NCI-H2227 (cell line): ENCODE data around the gene CFAP46.
"Not testable (repeated sequence)": the region's sequence is repeated elsewhere in the genome, so short reads cannot be mapped to it uniquely, and the experiment has no call there.

Experiments used
- DNase-seq: peaks from one replicate; lab custom pipeline; 2025; ENCODE audit not compliant: unreplicated experiment; lab: John Stamatoyannopoulos, UW

The CFAP46 gene

DNA sequence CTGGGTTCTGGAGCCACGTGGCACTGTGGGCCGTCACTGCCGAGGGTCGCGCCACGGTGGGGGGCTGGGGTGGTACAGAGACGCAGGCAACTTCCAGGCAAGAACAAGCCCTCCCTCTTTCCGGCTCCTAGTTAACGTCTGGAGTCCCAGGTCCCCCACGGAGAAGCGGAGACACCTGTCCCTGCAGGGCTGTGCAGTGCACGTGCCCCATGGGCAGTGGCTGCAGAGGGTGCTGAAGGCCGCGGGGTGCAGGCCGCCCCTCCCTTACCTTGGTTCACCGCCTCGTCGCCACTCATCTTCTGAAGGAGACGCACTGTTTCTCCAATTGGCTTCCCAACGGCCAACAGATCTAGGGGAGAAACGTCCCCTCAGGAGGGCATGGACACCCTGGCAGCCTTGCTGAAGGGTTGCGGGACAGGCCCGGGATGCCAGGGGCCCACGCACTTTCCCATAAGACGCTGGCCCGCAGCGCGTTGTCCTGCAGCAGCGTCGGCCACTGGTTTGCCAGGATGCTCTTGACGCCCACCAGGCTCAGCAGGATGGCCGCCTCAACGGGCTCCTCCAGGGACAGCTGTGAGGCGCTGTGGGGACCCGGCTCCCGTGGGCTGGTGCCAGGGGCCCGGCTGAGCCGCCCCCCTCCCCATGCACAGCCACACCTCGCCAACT, 132.1 kb downstream of the CFAP46 start:
- no peak for DNase-seq

DNA sequence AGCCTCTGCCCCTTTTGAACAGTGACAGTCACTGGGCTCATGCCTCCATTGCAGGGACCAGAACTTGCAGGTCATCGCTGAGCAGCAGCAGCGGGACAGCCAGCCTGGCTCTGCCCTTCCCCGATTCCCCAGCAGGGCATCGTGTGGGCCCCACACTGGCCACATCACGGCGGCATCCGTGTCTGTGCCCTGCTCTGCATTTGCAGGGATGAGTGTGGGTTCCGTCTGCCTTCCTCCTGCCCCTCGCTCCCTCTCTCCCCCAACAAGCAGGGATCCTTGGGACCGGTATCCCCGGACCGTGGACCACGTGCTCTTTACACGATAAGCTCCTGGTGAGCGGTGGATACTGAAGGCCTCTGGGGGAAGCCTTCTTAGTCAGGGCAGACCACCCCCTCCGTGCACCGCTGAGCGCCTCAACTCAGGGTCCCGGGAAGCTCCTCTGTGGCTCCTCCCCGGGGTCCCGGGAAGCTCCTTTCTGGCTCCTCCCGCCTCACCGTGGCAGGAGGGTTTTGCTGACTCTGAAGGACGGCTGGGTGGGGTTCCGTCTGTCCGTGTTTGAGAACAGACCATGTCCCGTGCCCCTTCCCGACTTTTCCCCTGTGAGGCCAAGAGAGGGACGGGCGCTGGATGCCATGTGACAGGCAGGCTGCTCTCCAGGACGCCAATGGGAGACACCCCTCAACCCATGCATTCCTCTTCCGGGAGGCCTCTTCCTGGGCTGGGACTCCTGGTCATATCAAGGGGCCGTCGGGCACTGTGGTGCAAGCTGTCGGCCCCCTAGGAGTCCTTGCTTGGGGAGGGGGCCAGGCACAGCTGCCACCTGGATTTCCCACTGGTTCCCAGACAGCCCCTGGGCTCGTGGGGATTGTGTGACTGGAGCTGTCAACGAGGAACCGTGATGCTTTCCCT, 132.9 kb downstream of the CFAP46 start:
- no peak for DNase-seq

DNA sequence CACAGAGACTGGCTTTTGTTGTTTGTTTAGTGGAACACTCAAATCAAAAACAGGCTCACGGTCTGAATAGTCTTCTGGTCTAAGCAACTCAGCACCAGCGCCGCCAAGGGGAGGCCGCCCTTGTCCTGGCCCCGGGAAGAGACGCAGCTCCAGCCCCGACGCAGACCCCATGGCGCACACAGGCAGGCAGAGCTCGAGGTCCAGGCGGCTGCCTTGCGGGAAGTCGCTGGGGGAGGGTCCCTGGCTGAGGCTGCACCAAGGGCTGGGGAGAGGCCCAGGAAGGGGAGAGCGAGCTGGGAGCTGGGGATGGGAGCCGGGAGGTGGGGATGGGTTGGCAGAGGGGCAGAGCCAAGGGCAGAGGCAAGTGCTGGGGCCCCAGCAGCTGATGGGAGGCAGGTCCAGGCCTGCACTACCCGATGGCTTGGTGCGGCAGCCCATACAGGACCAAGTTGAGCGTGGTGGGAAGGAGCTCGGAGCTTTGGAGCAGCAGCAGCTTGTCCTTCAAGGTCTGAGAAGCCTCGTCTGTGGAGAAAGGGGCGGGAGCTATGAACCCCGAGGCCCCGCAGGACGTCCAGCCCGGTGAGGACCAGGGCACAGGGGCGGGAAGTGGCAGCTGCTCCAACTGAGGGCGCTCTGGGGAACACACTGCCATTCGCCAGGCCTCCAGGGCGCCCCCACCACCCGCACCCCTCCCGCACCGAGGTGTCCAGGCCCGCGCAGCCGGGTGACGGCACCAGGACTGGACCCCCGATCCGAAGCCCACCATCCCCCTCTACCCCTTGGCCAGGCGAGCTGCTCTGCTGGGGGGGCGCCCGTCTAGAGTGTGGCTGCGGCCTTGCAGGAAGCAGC, 133.8 kb downstream of the CFAP46 start:
- DNase-seq, result no peak

DNA sequence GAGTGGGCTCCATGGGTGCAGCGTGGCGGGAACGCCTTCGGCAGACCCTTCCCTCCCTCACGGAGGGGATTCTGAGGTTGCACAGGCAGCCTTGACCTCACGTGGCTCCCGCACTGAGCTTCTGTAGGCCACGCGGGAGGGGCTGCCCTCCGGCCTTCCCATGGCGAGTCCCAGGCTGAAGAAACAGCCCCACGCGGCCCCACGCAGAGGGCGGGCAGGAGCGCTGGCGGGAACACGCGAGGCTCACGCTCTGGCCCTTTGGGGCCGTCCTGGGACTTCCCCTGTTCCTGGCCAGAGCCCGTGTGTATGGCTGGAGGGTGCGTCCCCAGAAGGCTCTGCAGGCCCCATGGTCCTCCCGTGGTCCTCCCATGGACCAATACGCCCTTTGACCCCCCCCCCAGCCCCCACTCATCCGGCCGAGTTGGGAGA, 134.7 kb downstream of the CFAP46 start:
- DNase-seq, result no peak

DNA sequence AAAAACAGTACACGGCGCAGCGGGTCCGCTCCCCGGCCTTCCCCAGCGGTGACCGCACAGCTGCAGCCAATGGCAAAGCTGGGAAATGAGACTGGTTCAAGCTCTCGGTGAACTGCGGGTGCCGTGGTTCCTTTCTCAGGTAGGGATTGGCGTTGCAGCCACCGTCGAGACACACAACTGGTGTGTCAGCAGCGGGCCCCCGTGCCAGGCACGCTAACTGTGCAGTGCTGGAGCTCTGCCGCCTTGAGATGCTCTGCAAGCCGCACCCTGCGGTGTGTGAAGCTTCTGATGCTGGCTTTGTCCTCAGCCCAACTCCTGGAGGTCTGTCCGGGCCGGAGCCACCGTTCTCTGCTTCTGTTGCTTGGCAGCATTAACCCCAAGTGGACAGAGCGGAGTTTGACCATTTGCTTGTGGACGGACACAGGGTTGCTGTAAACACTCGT, 135.8 kb downstream of the CFAP46 start:
- no peak for DNase-seq

DNA sequence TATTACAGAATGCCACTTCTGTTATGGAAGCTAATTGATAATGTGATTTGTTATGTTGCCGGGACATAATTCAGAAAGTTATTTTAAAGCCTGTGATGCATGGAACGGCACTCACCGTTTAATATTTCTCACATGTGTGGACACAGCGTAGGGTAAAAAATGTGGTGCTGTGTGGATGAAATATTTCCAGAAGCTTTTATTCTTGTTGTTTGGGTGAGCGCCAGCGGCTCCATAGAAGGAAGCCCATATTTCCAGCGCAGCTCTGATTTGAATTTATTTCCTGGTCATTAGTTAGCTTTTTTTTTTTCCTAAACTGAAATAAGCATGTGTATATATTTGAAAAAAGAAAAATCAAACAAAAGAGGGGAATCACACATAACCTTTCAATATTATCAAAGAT, 136.3 kb downstream of the CFAP46 start:
- DNase-seq, result no peak

DNA sequence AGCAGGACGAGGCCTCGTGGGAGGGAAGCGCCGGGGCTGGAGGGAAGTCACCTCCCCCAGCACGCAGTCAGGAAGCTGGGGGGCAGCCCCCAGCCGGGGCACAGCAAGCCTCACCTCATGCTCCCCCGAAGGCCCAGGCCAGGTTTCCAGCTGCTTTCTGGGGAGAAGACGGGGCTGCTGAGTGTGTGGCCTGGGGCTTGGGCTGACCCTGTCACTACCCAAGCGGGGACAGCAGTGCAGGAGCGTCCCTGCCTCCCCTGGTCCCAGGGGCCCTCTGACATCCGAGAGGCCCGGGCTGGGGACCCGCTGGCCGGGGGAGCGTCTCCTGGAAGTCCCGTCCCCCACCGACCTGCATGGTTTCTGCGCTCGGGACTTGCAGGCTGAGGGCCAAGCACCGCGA, 136.8 kb downstream of the CFAP46 start:
- no peak for DNase-seq

DNA sequence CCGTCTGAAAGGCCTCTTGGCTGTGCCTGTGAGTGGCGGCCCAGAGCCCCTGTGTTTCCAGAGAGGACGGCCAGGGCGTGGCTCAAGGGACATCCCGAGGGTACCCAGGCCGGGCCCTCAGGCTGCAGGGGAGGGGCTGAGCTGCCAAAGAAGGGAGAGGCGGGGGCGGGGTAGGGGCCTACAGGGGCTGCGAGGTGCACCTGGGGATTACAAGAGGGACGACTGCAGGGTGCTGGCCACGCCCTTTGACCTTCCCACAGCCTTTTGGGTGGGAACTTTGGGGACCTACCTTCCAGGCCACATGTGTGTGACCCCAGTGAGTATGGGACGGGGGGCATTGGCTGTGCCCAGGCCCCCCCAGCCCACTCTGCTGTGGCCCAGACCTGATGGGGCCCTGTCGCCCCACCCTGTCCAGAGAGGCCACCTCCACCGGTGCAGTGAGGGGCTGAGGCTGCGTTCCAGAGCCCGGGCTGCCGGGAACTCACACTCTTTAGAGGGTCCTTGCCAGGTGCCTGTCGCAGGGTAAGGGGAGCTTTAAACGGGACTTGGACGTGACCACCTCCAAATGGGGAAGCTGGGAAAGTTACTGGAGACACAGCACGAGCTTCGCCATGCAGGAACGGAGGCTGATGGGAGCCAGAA, 137.5 kb downstream of the CFAP46 start:
- no peak for DNase-seq

DNA sequence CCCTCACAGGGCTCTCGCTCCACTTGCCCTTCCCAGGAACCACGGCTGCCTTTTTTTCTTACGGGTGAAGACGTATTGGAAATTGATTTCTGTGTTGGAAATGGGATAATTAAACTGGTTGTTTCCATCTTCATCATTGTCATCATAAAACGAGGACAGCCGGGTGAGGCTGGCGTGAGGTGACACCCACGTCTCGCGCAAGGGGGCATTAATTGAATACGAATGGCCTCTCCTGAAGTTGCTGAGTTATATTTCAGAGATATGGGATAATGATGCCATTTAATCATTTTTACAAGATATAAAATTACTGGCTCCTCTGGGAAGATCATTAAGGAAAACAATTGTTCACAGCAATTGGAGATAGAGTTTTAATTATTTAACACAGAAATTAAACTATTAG, 138.1 kb downstream of the CFAP46 start:
- no peak for DNase-seq

DNA sequence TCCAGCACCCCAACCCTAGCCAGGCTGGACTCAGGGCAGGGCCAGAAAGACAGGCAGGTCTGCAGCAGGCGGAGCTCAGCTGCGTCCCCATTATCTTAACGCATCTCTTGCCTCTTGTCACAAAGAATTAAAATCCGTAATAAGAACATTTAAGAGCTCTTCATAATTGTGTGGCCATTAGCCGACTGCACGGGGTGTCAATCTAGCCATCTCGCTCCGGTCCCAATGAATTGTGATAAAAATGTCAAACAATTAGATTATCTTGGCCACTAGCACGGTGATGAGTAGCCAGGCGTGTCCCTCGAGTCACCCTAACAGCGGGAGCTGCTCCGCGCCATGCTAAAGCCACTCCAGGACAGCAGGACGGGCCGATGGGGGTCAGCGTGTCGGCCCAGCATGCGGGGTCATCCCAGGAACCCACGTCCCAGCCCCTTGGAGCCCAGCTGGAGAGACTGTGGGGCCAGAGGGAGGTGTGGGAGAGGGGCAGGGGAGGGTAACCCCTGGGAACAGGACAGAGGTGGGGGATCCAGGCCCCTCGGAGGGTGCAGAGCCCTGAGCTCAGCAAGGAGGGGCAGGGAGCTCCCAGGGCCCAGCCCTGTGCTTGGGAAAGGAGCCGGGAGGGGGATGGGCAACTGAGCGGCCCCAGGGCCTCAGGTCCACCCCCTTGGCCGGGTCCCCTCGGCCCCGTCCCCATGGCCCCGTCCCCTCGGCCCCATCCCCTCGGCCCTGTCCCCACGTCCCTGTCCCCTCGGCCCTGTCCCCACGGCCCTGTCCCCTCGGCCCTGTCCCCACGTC, 138.8 kb downstream of the CFAP46 start:
- no peak for DNase-seq

DNA sequence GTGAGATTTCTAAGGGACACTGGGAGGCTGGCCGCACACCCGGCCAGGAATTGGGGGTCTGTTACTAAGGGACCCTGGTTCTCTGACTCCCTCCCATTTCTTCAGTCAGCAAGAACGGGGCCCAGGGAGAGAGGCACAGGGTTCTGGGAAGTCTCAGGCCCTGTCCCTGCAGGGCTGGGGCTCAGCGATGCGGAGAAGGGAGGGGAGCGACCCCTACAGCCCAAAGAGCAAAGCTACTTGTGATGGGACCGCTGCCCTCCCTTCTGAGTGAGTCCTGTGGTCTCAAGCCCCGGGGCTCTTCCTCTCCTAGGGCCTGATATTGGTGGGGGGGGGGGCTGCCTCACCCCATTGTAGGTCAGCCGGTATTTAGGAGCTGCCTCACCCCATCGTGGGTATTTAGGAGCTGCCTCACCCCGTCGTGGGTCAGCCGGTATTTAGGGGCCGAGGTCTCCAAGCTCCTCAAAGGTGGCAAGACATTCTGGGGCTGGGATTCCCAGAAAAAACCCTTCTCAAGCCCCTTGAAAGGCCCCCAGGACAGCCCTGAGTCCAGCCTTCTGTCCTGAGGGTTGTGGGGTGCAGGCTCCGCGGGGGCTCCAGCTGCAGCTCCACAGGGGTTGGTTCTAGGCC, 139.6 kb downstream of the CFAP46 start:
- DNase-seq, result no peak

DNA sequence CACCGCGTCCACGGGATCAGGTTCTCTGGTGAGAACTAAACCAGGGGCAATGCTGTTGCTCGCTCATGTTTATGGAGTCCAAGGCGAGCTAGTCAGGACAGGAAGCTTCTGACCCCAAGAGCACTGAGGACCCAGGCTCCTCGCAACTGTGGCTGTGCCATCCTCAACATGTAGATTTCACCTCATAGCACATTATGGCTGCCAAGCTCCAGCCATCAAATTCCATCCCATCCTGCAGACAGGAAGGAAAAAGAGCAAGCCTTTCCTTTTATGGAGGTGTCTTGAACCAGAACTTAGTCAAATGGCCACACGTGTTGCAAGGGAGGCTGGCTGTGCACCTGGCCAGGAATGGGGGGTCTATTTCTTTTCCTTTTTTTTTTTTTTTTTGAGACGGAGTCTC, 140.3 kb downstream of the CFAP46 start:
- no peak for DNase-seq

DNA sequence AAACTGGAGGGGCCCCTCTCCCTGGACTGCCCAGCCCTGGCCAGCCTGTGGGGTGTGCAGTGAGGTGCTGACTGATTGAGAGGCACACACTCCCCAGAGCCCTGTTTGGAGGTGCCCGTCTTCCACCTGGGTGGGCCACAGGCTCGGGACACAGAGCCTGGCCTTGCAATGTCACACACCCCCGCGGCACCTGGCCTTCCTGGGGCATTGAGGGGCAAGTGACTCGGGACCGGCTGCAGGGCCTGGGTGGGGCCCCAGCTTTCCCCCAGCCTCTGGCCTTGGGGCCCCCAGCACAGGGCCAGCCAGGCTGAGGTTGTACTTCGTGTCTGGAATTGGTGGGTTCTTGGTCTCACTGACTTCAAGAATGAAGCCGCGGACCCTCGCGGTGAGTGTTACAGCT, 142.5 kb downstream of the CFAP46 start:
- DNase-seq, result no peak

DNA sequence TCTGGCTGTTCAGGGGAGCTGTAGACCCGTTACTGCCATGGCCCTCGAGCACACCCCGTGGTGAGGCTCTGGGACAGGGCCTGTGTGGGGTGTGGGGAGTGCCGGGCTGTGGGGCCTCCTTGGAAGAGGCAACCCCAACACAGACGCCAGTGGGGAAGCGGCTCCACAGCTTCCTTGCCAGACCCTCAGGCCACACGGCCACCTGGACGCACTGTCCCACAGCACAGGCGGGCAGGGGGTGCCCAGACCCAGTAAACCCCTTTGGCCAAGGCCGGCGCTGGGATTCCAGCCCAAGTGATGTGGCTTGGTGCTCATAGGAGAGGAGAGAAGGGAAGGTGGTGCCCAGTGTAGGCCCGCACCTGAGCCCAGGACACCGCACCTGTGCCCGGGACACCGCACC, 143.5 kb downstream of the CFAP46 start:
- DNase-seq, result no peak

DNA sequence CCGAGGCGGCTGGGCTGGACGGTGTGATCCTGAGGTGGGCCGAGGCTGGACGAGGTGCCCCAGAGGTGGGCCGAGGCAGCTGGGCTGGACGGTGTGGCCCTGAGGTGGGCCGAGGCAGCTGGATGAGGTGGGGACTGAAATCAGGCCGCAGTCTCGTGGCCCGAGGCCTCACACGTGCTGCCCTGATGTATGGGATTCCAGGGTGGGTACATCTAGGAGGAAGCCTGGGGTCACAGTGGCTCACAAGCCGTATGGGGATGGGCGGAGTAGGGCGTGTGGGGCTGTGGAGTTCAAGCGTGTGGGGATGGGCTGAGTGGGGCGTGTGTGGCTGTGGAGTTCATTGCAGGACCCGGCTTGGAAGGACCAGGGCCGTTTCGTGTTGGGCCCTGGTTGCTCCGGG, 144.0 kb downstream of the CFAP46 start:
- DNase-seq, result no peak

DNA sequence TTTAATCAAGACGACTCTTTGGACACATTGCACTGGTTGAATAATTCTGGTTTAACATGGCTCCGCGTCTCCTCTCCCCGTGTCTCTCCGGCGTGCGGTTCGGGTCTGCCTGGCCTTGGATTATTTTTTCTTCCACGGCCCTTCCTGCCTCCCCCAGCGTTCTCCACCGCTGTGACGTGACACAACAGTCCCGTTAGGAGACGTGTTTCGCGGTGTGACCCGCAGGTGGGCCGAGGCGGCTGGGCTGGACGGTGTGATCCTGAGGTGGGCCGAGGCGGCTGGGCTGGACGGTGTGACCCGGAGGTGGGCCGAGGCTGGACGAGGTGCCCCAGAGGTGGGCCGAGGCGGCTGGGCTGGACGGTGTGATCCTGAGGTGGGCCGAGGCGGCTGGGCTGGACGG, 144.4 kb downstream of the CFAP46 start:
- not testable (repeated sequence) for DNase-seq

DNA sequence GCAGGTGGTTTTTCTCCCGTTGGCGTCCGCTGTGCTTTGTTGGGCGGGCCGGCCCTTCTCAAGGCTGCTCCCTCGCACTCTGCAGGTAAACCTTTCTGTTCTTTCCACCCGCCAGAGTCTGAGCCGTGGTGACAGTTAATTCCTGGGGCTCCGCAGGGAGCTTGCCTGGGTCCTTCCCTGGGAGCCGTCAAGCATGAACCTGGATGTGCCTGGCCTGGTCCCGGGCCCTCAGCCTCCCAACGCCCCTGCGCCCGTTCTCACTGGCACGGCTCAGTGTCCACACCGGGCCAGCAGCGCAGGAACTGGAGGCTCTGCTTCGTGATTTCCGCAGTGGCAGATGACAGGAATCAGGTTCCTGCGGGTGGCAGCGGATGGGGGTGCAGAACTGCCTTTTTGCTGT, 145.5 kb downstream of the CFAP46 start:
- DNase-seq, result no peak

DNA sequence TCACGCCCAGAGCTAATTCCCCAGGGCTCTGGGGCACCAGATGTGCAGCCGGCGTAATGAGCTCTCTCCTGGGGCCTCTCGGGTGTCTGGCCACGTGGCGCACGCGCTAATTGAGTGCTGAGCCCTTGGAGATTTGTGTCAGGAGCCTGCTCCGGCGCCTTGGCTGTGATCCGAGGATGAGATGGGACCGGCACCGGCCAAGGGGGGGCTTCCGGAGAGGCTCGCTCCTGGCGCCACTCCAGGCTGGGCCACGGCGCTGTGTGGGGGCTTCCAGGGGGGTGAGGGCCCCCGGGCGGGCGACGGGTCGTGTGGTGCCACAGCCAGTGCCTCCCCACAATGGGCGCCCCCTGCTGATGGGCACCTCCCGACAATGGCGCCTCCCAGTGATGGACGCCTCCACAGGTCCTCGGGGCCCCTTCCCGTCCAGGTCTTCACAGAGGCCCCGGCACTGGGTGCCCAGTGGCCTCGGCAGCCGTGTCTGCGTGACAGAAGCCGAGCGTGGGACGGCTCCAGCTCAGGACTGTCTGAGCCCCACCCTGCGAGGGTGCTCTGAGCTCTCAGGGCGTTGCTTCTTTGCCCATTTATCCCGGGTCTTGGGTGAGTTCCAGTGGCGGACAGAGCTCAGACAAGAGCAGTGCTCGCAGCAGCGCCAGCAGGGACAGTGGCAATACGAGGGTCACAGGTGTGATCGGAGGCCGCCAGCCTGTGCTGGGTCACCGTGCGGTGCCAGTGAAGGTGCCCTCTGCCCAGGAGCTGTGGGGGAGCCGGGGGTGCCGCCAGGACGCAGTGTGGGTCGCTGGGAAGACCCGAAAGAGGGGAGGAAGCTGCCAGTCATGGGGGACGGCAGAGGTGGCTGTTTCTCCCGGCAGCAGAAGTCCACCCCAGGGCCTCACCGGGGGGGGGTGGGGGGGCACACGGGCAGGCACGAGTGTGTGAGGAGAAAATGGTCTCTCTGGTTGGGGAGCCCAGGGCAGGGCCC, 148.2 kb downstream of the CFAP46 start:
- DNase-seq, result peak; percentile 30

DNA sequence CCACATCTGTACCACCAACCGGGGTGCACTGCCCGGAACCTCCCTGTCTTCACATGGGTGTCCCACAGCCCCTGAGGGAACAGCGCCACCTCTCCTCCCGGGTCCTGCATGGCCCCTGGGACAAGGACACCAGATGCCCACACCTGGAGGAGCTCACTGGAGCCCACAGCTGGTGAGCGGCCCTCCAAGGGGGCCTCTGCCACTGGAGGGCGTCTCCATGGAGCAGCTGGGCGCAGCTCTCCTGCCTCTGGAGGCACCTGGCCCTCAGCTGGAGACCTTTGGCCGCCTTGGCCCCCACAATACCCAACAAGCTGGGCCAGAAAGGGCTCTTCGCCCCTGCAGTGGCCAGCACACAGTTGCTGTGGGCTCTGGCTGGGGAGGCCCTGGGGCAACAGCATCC, 149.2 kb downstream of the CFAP46 start:
- DNase-seq, result no peak
